ENCODE results near the gene DMRTB1. TPM values are rescaled to one million over a fixed set of nuclear protein-coding genes. Genes with fewer than 3 reads are reported as not detected.

DMRTB1 gene
- total RNA-seq, 2 experiments from 2014 or later: not detected

DNA sequence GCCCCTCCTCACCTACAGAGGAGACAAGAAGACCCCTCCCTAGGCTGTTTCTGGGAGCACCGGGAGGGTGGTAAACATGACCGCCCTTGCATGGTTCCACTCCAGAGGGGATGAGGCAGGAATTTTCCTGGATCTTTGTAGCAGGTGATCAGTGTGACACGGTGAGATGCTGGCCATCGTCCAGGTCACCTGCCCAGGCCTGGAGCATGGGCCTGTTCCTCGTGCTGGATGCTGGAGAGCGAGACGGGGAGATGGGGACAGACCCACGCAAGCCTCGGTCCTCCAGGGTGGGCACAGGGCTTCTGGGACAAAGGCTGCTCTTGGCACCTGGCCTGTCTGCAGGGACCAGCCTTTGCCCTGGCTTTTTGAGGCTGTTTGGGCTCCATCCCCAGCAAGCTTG, 46.2 kb downstream of the DMRTB1 start:
- POLR2A ChIA-PET: no interaction called here
- H3K4me3 ChIP-seq (ENCODE audit: low read length): no peak overlapping the region
- CTCF ChIA-PET: no interaction called here
- H3K4me1 Mint-ChIP-seq (ENCODE audit: low read depth): no peaks in the 10 kb centered on the region
- H3K27me3 ChIP-seq (ENCODE audit: control insufficient read depth in 1 of 2, insufficient read depth in 2 of 2, low read length in 2 of 2): no peaks in the 10 kb centered on the region
- H3K36me3 Mint-ChIP-seq (ENCODE audit: low read depth): no peaks in the 10 kb centered on the region
- TF ChIP-seq, protein P1, sequence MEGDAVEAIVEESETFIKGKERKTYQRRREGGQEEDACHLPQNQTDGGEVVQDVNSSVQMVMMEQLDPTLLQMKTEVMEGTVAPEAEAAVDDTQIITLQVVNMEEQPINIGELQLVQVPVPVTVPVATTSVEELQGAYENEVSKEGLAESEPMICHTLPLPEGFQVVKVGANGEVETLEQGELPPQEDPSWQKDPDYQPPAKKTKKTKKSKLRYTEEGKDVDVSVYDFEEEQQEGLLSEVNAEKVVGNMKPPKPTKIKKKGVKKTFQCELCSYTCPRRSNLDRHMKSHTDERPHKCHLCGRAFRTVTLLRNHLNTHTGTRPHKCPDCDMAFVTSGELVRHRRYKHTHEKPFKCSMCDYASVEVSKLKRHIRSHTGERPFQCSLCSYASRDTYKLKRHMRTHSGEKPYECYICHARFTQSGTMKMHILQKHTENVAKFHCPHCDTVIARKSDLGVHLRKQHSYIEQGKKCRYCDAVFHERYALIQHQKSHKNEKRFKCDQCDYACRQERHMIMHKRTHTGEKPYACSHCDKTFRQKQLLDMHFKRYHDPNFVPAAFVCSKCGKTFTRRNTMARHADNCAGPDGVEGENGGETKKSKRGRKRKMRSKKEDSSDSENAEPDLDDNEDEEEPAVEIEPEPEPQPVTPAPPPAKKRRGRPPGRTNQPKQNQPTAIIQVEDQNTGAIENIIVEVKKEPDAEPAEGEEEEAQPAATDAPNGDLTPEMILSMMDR (IDR thresholded peaks at IDR 0.05): no peak
- H3K36me3 ChIP-seq (ENCODE audit: insufficient read depth, low read length): no peaks in the 10 kb centered on the region
- no peak for DNase-seq
- H3K9me3 Mint-ChIP-seq: no peaks in the 10 kb centered on the region
- ATAC-seq (ENCODE audit: poor library complexity): no peak
- H3K27ac Mint-ChIP-seq: no peak overlapping the region
- intact Hi-C loops (cut with DNase I, micrococcal nuclease): no loop called here
- no peaks in the 10 kb centered on the region for H3K4me1 ChIP-seq (ENCODE audit: insufficient read depth, low read length)
- no peaks in the 10 kb centered on the region for H3K27me3 Mint-ChIP-seq
- H3K4me3 Mint-ChIP-seq: no peak overlapping the region
- H3K9me3 ChIP-seq (ENCODE audit: control insufficient read depth in 1 of 2, insufficient read depth in 1 of 2, low read length in 2 of 2): no peaks in the 10 kb centered on the region
- no peak overlapping the region for H3K27ac ChIP-seq (ENCODE audit: low read depth in 1 of 2, low read length in 2 of 2)

DNA sequence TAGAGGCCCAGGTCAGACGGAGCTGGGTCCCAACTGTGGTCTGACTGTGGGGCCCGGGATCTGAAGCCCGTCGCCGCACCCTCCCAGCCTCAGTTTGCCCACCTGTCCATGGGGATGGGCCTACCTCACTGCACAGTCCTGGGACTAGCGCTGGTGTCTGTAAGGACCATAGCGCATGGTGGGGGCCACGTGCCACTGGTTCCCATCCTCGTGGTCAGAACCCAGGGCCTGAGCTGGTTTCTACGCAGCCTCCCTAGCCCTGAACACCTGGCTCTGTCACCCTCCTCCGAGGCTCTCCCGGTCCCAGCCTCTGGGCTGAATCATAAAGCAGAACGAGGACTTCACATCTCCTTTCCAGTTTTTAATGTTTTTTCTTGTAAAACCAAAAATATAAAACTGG, 46.7 kb downstream of the DMRTB1 start:
- no peak overlapping the region for H3K4me3 Mint-ChIP-seq
- Histone ChIP-seq H3K36me3 (ENCODE audit: insufficient read depth, low read length) (no peaks in the 10 kb centered on the region), H3K9me3 (ENCODE audit: control insufficient read depth in 1 of 2, insufficient read depth in 1 of 2, low read length in 2 of 2) (no peaks in the 10 kb centered on the region), H3K4me3 (ENCODE audit: low read length) (no peak overlapping the region), H3K27ac (ENCODE audit: low read depth in 1 of 2, low read length in 2 of 2) (no peak overlapping the region), H3K27me3 (ENCODE audit: control insufficient read depth in 1 of 2, insufficient read depth in 2 of 2, low read length in 2 of 2) (no peaks in the 10 kb centered on the region), H3K4me1 (ENCODE audit: insufficient read depth, low read length) (no peaks in the 10 kb centered on the region)
- TF ChIP-seq, protein P1 (IDR thresholded peaks at IDR 0.05): no peak
- ChIA-PET POLR2A (no interaction called here), CTCF (no interaction called here)
- no peak overlapping the region for H3K27ac Mint-ChIP-seq
- intact Hi-C loops (cut with DNase I, micrococcal nuclease): no loop called here
- DNase-seq (no peak), ATAC-seq (ENCODE audit: poor library complexity) (no peak)
- no peaks in the 10 kb centered on the region for H3K27me3 Mint-ChIP-seq
- no peaks in the 10 kb centered on the region for H3K4me1 Mint-ChIP-seq (ENCODE audit: low read depth)
- no peaks in the 10 kb centered on the region for H3K36me3 Mint-ChIP-seq (ENCODE audit: low read depth)
- no peaks in the 10 kb centered on the region for H3K9me3 Mint-ChIP-seq

DNA sequence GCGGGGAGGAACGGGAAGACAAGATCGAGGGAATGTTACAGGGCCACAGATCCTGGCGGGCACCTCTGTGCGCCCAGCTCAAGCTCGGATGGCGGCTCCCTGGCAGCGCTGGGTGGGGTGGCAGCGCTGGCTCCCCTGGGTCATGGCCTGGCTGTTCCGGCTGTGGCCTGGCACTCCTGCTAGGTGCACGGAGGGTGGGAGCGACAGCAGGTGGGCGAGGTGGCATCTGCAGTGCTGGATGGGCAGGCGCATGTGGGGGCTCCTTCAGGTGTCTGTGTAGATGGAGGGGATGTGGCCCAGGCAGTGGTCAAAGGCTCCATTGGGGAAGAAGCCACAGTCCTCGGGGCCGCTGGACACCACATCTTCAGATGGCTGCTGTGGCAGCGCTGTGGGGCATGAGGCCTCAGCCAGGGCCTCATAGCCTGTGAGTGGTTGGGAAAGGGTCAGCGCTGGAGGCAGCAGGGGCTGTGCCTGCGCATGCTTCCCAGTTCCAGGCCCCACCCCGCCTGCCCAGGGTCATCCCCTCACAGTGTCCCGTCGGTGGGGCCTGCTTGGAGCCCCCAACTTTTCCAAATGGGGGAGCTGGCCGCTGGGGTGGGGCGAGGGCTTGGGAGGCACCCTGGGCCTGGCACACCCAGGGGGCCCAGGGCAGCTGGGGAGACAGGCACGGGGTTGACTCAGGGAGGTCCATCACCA, 47.3 kb downstream of the DMRTB1 start:
- intact Hi-C loops (cut with DNase I, micrococcal nuclease): no loop called here
- no peaks in the 10 kb centered on the region for H3K36me3 Mint-ChIP-seq (ENCODE audit: low read depth)
- H3K27me3 Mint-ChIP-seq: no peaks in the 10 kb centered on the region
- H3K4me3 ChIP-seq (ENCODE audit: low read length): no peak overlapping the region
- CTCF ChIA-PET: no interaction called here
- POLR2A ChIA-PET: no interaction called here
- TF ChIP-seq, protein P1 (IDR thresholded peaks at IDR 0.05): no peak
- no peaks in the 10 kb centered on the region for H3K36me3 ChIP-seq (ENCODE audit: insufficient read depth, low read length)
- H3K4me1 Mint-ChIP-seq (ENCODE audit: low read depth): no peaks in the 10 kb centered on the region
- no peaks in the 10 kb centered on the region for H3K9me3 Mint-ChIP-seq
- no peak overlapping the region for H3K4me3 Mint-ChIP-seq
- H3K4me1 ChIP-seq (ENCODE audit: insufficient read depth, low read length): no peaks in the 10 kb centered on the region
- ATAC-seq (ENCODE audit: poor library complexity) (no peak), DNase-seq (no peak)
- H3K27ac ChIP-seq (ENCODE audit: low read depth in 1 of 2, low read length in 2 of 2): no peak overlapping the region
- no peak overlapping the region for H3K27ac Mint-ChIP-seq
- no peaks in the 10 kb centered on the region for H3K9me3 ChIP-seq (ENCODE audit: control insufficient read depth in 1 of 2, insufficient read depth in 1 of 2, low read length in 2 of 2)
- H3K27me3 ChIP-seq (ENCODE audit: control insufficient read depth in 1 of 2, insufficient read depth in 2 of 2, low read length in 2 of 2): no peaks in the 10 kb centered on the region

All from CD4-positive, alpha-beta T cell (primary cell).